ENCODE results near the gene SRPK2.

DNA sequence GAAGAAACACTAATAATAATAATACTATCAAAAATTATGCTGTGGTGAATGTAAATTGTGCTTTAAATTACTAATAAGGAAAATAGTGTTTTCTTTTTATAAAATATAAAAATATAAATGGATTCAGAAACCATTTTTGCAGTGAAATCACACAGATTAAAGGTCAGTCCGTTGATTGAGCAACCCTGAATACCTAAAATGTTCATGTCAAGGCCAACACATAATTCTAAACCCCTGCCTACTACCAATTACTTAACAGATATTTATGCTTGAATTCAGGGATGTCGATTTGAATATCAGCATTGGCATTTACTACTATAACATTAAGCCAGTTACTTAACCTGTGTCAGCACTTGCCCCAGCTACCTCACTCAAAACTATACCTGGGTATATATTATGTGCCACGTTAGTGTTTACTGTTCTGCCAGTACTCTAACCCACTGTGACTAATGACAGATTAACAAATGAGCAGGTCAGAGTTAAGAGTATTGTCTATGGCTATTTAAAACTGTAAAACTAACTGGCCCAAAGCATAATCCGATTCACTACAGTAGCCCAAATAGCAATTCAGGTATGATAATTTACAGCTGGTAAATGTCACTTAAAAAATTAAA, 209.7 kb downstream of the SRPK2 start:
- TF ChIP-seq POLR2AphosphoS5 (IDR thresholded peaks at IDR 0.05; ENCODE audit: borderline replicate concordance, low read depth, low read length) (no peak), EZH2 (IDR thresholded peaks at IDR 0.05) (no peak)

Measured in SK-N-MC (cell line).